NCI-H510A treated with DMSO at 0.1 percent for 48 hours (cell line): ENCODE measurements around the gene OR6C76.

Experiments
- DNase-seq: peaks from one replicate; lab custom pipeline; 2025; lab: John Stamatoyannopoulos, UW

The OR6C76 gene

DNA sequence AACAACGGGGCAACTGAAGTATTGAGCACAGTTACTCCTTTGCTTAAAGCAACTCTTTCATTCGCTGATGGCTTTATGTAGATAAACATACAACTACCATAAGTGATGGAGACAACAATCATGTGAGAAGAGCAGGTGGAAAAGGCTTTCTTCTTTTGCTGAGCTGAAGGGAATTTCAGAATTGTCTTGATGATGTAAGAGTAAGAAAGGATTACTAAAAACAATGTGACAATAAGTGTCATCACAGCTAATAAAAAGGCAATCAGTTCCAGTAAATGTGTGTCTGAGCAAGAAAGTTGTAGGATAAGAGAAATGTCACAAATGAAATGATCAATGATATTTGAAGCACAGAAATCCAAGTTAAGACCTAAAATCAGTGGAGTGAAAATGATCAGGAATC is 43.2 kb downstream of the OR6C76 start:
- no peak for DNase-seq

DNA sequence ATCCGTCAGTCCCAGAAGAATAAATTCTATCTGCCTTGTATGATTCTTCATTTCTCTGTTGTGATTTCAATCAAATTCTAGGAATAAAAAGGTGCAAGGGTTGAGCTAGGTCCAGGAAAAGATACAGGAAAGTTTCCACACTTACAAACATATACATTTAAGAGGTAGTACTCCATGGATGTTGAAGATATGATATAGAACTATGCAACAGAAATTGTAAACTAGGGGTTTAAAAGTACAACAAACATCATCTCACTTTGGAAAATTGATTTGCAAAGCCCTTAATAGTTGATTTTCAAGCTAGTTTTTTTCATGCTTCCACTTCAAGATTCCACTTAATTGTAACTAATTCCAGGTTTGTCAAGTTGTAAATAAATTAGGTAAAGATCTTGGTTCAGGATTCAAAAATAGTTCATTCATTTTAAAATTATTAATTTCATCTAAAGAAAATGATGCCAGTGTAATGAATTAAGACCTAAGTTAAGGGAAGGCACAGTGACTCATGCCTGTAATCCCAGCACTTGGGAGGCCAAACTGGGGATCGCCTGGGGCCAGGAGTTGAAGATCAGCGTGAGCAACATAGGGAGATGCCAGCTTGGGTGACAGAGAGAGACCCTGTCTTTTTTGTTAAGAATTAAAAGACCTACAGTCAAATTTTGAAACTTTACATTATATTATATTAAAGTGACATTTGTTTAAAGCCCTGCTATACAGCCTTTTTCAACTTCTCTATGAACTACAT is 44.2 kb downstream of the OR6C76 start, which contains the start of gene OR6C70:
Gene OR6C70, minus strand, starts transcription at position 51 of the 742 bp plus-strand sequence. Its CDS starts 0 bp downstream, at position 51.
- DNase-seq, result no peak

DNA sequence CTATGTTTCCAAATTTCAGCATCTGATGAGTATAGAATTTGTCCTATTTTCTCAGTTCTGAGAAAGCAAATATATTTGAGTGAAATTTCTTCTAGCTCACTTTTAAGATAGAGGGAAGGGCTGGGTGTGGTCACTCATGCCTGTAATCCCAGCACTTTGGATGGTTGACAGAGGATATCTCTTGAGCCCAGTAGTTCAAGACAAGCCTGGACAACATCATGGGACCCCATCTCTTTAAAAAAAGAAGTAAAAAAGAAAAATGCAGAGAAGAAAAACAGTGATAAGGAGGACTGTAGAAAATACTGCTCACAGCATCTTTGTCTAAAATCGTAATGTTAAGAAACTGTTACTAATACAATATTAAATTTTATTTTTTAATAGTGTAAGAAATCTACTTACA is 46.2 kb downstream of the OR6C76 start:
- no peak for DNase-seq
